Esophagus muscularis mucosa (tissue), 4 donors: ENCODE results near the gene C12orf57. TPM values are rescaled to one million over a fixed set of nuclear protein-coding genes. Genes with fewer than 3 reads are reported as not detected.

Experiments
- DNase-seq: peaks from one replicate; pipeline ENCODE4 v3.0.0-alpha.2; 2017; ENCODE audit errors: extremely low spot score
- H3K27ac ChIP-seq, 4 donors: fragments of 200-600 bp; sonication (generic); replicated peaks in 1 of 4; 1 replicate in 3 of 4; 2 replicates in 1 of 4; pipeline ENCODE4 v1.5.1; 2016 to 2019; ENCODE audit warnings: mild to moderate bottlenecking in 1 of 4
- H3K27me3 ChIP-seq, 4 donors: fragments of 200-600 bp; sonication (generic); one replicate each; pipeline versions ENCODE4 v1.5.1 to v1.6.0; 2016 to 2019
- H3K36me3 ChIP-seq, 4 donors: fragments of 200-600 bp; sonication (generic); one replicate each; pipeline ENCODE4 v1.5.1; 2016 to 2019
- H3K4me1 ChIP-seq, 4 donors: fragments of 200-600 bp; sonication (generic); one replicate each; pipeline ENCODE4 v1.5.1; 2016 to 2019
- H3K4me3 ChIP-seq, 4 donors: fragments of 200-600 bp; sonication (generic); 1 replicate in 2 of 4; 2 replicates in 2 of 4; pipeline ENCODE4 v1.5.1; 2016 to 2019; ENCODE audit warnings: mild to moderate bottlenecking in 4 of 4, moderate library complexity in 1 of 4
- H3K9me3 ChIP-seq, 4 donors: fragments of 200-600 bp; sonication (generic); 1 replicate in 3 of 4; 2 replicates in 1 of 4; pipeline ENCODE4 v1.5.1; 2016 to 2019
- EP300 ChIP-seq: sonication (generic); formaldehyde crosslinking; IDR thresholded peaks from one replicate; pipeline ENCODE4 v1.6.1; 2017; ENCODE audit warnings: antibody characterized with exemption
- POLR2A ChIP-seq: fragments of 450-650 bp; IDR thresholded peaks from one replicate; pipeline ENCODE4 v1.6.1; 2017; ENCODE audit warnings: antibody characterized with exemption, moderate library complexity, mild to moderate bottlenecking, low read depth
- POLR2AphosphoS5 ChIP-seq, 2 donors: sonication (generic); formaldehyde crosslinking; IDR thresholded peaks; one replicate each; pipeline ENCODE4 v1.6.1; 2017; ENCODE audit warnings: antibody characterized with exemption in 2 of 2
- WGBS: methylation state at CpG from one replicate; pipeline ENCODE4 v1.1.5; 2018; 5-methylcytosine and 5-hydroxymethylcytosine counted together
- intact Hi-C: fragments of 100-400 bp; cut with DNase I; formaldehyde crosslinking; loops from one replicate; pipeline ENCODE4 v1.15.1; 2023
- total RNA-seq, 4 donors: library from RNA; depleted of rRNA; stranded (reverse); fragments of >200 nt; gene quantifications; one replicate each; pipeline versions ENCODE4 v1.1.0 to v1.2.1, GENCODE V29; 2016
- TF ChIP-seq, protein P1 (sequence below), 3 experiments: fragments of 200-600 bp in 2 of 3; fragments of 450-650 bp in 1 of 3; sonication (generic) in 2 of 3; IDR thresholded peaks; one replicate each; pipeline ENCODE4 v1.5.1; 2017 to 2019; ENCODE audit warnings: antibody characterized with exemption in 3 of 3, mild to moderate bottlenecking in 2 of 3, moderate library complexity in 1 of 3

C12orf57 gene
- total RNA-seq, 4 donors from 2014 or later, result 307 to 437 (median 325) TPM

DNA sequence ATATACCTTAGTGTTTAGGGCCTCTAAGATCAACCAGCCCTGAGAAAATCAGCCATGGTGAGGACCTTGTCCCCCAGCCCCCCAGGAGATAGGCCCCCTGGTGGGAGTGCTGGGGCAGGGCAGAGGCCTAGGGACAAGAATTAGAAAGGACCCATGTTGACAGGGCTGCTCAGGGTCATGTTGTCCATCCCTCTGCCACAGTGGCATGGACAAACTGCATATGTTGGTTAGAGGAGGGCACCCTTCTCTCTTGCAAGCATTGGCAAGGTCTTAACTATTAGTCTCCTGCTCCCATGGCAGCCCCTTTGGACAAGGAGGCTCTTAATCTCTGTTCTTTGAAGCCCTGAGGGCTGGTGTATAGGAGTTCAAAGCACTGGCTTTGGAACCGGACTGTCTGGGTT is 6.6 kb downstream of the C12orf57 start:
- 78% methylated on average over 1 of the region's 1 CpG for WGBS
- no peak for DNase-seq
- Histone ChIP-seq H3K4me3 (no peak overlapping the region), H3K4me1 (peaks cover 16 to 27% (median 22%) of the 10 kb centered on the region in 4 donors), H3K27ac (peak overlapping the region in 2 of 4 donors; percentile 7 to 33), H3K36me3 (peaks cover 0 to 21% (median 10%) of the 10 kb centered on the region in 4 donors), H3K27me3 (no peaks in the 10 kb centered on the region), H3K9me3 (no peaks in the 10 kb centered on the region)
- TF ChIP-seq, protein P1, sequence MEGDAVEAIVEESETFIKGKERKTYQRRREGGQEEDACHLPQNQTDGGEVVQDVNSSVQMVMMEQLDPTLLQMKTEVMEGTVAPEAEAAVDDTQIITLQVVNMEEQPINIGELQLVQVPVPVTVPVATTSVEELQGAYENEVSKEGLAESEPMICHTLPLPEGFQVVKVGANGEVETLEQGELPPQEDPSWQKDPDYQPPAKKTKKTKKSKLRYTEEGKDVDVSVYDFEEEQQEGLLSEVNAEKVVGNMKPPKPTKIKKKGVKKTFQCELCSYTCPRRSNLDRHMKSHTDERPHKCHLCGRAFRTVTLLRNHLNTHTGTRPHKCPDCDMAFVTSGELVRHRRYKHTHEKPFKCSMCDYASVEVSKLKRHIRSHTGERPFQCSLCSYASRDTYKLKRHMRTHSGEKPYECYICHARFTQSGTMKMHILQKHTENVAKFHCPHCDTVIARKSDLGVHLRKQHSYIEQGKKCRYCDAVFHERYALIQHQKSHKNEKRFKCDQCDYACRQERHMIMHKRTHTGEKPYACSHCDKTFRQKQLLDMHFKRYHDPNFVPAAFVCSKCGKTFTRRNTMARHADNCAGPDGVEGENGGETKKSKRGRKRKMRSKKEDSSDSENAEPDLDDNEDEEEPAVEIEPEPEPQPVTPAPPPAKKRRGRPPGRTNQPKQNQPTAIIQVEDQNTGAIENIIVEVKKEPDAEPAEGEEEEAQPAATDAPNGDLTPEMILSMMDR (IDR thresholded peaks at IDR 0.05), result no peak
- TF ChIP-seq POLR2AphosphoS5 (IDR thresholded peaks at IDR 0.05) (no peak), EP300 (no peak), POLR2A (no peak)
- intact Hi-C loops, result no loop called here

DNA sequence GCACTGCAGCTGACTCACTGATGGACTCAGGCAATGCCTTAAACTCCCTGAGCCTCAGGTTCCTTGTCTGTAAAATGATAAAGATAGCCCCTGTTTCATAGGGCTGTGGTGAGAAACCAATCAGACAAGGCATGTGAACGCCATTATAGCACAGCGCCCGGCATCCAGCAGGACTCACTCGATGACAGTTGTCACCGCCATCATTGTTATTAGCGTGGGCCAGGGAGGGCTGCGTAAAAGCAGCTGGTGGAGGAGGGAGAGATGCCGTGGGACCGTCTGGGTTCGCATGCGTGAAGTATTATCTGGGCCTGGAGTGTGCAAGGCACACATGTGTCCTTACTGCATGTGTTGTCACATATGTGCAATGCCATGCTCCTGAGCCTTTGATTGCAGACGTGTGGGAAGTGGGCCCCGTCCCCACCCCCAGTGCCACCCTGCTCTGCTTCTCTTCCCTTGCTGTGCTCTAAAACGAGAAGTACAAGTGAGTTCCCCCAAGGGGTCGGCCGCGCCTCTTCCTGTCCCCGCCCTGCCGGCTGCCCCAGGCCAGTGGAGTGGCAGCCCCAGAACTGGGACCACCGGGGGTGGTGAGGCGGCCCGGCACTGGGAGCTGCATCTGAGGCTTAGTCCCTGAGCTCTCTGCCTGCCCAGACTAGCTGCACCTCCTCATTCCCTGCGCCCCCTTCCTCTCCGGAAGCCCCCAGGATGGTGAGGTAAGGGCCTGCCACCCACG is 7.2 kb downstream of the C12orf57 start, which contains the start of gene PTPN6:
Gene PTPN6, plus strand, starts transcription at position 546 of the 730 bp plus-strand sequence. Its CDS starts 157 bp downstream, at position 703.
- Histone ChIP-seq H3K4me3 (peak within 1 kb of the TSS; percentile 37 to 55 (median 42)), H3K27me3 (no peaks in the 10 kb centered on the region), H3K27ac (peak within 1 kb of the TSS; percentile 31 to 72 (median 58)), H3K36me3 (peaks cover 0 to 15% (median 4%) of the 10 kb centered on the region in 4 donors), H3K9me3 (no peaks in the 10 kb centered on the region), H3K4me1 (peaks cover 10 to 21% (median 16%) of the 10 kb centered on the region in 4 donors)
- 67% methylated on average over 17 of the region's 25 CpGs for WGBS
- intact Hi-C loops, result no loop called here
- no peak for DNase-seq
- TF ChIP-seq POLR2A (no peak), POLR2AphosphoS5 (IDR thresholded peaks at IDR 0.05) (no peak), EP300 (no peak)
- TF ChIP-seq, protein P1 (IDR thresholded peaks at IDR 0.05), result no peak

DNA sequence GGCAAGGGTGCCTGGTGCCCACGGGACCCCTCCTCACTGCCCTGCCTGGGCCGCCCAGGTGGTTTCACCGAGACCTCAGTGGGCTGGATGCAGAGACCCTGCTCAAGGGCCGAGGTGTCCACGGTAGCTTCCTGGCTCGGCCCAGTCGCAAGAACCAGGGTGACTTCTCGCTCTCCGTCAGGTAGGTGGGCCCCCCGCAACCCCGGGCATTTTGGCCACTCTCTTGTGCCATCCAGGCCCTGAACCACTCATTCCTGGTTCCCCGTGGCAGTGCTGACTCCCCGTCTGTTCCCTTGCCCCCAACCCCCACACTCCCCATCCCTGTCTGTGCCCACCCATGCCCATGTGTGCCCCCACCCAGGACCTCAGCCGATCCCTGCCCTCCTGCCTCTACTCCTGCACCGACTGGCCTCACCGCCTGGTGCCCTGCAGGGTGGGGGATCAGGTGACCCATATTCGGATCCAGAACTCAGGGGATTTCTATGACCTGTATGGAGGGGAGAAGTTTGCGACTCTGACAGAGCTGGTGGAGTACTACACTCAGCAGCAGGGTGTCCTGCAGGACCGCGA is 7.8 kb downstream of the C12orf57 start:
- Histone ChIP-seq H3K4me3 (peak overlapping the region; percentile 37 to 55 (median 42)), H3K36me3 (peaks cover 0 to 10% (median under 1%) of the 10 kb centered on the region in 4 donors), H3K27ac (peak overlapping the region; percentile 31 to 72 (median 58)), H3K9me3 (no peaks in the 10 kb centered on the region), H3K4me1 (peaks cover 4 to 15% (median 9%) of the 10 kb centered on the region in 4 donors), H3K27me3 (no peaks in the 10 kb centered on the region)
- no peak for DNase-seq
- TF ChIP-seq POLR2A (no peak), POLR2AphosphoS5 (IDR thresholded peaks at IDR 0.05) (no peak)
- WGBS, result 81% methylated on average over 16 of the region's 20 CpGs
- intact Hi-C loops, result no loop called here

DNA sequence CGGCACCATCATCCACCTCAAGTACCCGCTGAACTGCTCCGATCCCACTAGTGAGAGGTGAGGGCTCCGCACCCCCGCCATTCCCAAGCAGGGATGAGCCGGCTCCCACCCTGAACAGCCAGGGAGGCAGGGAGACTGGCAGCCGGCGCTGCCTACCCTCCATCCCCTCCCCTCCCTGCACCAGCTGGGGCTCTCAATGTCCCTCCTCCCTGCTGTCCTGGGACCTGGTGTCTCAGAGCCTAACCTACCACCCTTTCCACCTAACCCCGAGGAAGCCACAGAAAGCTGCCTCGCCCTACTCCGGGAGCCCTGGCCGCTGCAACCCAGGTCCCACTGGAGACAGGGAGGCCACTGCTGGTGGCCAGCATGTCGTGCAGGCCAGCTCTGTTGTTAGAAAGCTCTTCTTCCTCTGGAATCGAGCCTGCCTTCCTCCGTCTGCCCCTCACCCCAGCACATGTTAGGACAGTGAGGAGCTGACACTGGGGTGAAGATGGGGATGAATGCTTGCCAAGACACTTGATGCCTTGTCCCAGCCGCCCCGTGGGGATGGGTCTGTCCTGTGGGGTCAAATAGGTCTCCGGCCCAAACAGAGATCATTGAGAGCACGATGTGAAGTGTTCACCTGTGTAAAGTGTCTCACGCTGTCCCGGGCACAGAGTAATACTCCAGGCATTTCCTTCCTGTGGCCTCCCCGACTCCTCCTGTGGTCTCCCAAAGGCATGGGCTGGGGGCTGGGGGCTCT is 8.5 kb downstream of the C12orf57 start:
- DNase-seq, result no peak
- H3K4me3 ChIP-seq, result peak overlapping the region; percentile 37 to 55 (median 42)
- no peaks in the 10 kb centered on the region for H3K9me3 ChIP-seq
- H3K36me3 ChIP-seq, result peaks cover 0 to 3% (median 0%) of the 10 kb centered on the region in 4 donors
- H3K27me3 ChIP-seq, result no peaks in the 10 kb centered on the region
- TF ChIP-seq, protein P1 (IDR thresholded peaks at IDR 0.05), result no peak
- TF ChIP-seq POLR2AphosphoS5 (IDR thresholded peaks at IDR 0.05) (no peak), POLR2A (no peak), EP300 (no peak)
- peaks cover 0 to 10% (median 5%) of the 10 kb centered on the region in 4 donors for H3K4me1 ChIP-seq
- WGBS, result 71% methylated on average over 14 of the region's 22 CpGs
- peak overlapping the region in 3 of 4 donors; percentile 55 to 72 (median 60) for H3K27ac ChIP-seq
- intact Hi-C loops, result no loop called here
